RWPE1 (cell line): ENCODE results near the gene NIT2.

Experiments
- CTCF ChIA-PET: fragments of 350-600 bp; sonication (Branson Sonifier 250); formaldehyde crosslinking; extraction: SDS; loops from one replicate; lab custom pipeline; 2021; lab: Yijun Ruan, JAX
- POLR2A ChIA-PET: fragments of 400-600 bp; formaldehyde crosslinking; extraction: SDS; loops from one replicate; lab custom pipeline; 2020; ENCODE audit warnings: antibody characterized with exemption; ENCODE audit not compliant: low non-redundant PET; lab: Yijun Ruan, JAX
- DNase-seq: peaks from one replicate; pipeline ENCODE4 v3.0.0; 2012; ENCODE audit warnings: low spot score
- H3K27ac ChIP-seq: fragments of 450-650 bp; 2 replicates; pipeline ENCODE4 v1.5.1; 2017
- CTCF ChIP-seq: fragments of 450-650 bp; conservative IDR thresholded peaks from 2 replicates; pipeline ENCODE4 v1.5.1; 2017; ENCODE audit warnings: low read depth, mild to moderate bottlenecking

The NIT2 gene

GRCh38 chr3:100364421-100364820, 29.9 kb downstream of the NIT2 start:
- no peak for DNase-seq
- POLR2A ChIA-PET, result no interaction called here
- CTCF ChIA-PET, result no interaction called here
- no peak overlapping the region for H3K27ac ChIP-seq
- TF ChIP-seq CTCF, result no peak

- ChIA-PET POLR2A (no interaction called here), CTCF (interaction anchor here (0.5 kb wide), 1 partner anchor 721 kb away, joined by 5 read pairs; no protein-coding TSS in a partner anchor)
- no peak for TF ChIP-seq CTCF
- DNase-seq, result no peak
- H3K27ac ChIP-seq, result no peak overlapping the region
Measured at GRCh38 chr3:100366424-100366823, 31.9 kb downstream of the NIT2 start.

GRCh38 chr3:100368441-100368840, 33.9 kb downstream of the NIT2 start:
- TF ChIP-seq CTCF, result no peak
- H3K27ac ChIP-seq, result no peak overlapping the region
- CTCF ChIA-PET, result no interaction called here
- POLR2A ChIA-PET, result no interaction called here
- no peak for DNase-seq

GRCh38 chr3:100370756-100371155, 36.2 kb downstream of the NIT2 start:
- ChIA-PET POLR2A (no interaction called here), CTCF (no interaction called here)
- no peak for DNase-seq
- no peak for TF ChIP-seq CTCF
- no peak overlapping the region for H3K27ac ChIP-seq

- DNase-seq, result no peak
- no peak for TF ChIP-seq CTCF
- ChIA-PET POLR2A (interaction anchor here (0.7 kb wide), 1 partner anchor 65 kb away, joined by 3 read pairs; no protein-coding TSS in a partner anchor), CTCF (no interaction called here)
- H3K27ac ChIP-seq, result no peak overlapping the region
Measured at GRCh38 chr3:100374521-100374920, 40.0 kb downstream of the NIT2 start.

GRCh38 chr3:100376301-100376700, 41.7 kb downstream of the NIT2 start:
- POLR2A ChIA-PET, result no interaction called here
- CTCF ChIA-PET, result no interaction called here
- no peak for DNase-seq
- H3K27ac ChIP-seq, result no peak overlapping the region
- TF ChIP-seq CTCF, result no peak
